ENCODE measurements around the gene MYO1D.

MYO1D gene

DNA sequence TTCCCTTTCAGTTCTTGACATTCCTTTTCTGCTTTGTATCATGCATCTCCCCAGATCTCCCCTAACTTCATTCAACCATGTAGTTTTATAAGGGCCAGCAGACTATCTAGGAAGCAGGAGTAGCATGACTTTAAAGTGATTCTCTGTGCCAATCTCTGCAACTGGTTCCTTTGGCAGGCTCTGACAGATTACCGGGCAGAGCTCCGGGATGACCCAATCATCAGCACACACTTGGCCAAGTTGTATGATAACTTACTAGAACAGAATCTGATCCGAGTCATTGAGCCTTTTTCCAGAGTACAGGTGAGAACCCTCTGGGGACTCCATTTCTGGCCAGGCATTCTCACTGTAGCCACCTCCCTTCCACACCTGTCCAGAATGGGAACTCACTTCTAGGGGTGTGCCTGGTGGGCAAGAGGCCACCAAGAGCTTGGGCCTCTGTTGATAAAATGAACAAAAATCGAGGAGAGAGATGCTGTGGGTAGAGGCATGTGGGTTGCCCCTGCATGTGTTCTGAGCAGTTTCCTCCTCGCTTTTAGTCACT, 397.8 kb downstream of the MYO1D start:
- Histone ChIP-seq H4K20me1 (ENCODE audit: insufficient read depth, low read length) (no peaks in the 10 kb centered on the region), H3K36me3 (replicated peaks; ENCODE audit: low read depth, low read length) (peaks cover 63% of the 10 kb centered on the region)
- TF ChIP-seq, protein P1, sequence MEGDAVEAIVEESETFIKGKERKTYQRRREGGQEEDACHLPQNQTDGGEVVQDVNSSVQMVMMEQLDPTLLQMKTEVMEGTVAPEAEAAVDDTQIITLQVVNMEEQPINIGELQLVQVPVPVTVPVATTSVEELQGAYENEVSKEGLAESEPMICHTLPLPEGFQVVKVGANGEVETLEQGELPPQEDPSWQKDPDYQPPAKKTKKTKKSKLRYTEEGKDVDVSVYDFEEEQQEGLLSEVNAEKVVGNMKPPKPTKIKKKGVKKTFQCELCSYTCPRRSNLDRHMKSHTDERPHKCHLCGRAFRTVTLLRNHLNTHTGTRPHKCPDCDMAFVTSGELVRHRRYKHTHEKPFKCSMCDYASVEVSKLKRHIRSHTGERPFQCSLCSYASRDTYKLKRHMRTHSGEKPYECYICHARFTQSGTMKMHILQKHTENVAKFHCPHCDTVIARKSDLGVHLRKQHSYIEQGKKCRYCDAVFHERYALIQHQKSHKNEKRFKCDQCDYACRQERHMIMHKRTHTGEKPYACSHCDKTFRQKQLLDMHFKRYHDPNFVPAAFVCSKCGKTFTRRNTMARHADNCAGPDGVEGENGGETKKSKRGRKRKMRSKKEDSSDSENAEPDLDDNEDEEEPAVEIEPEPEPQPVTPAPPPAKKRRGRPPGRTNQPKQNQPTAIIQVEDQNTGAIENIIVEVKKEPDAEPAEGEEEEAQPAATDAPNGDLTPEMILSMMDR (IDR thresholded peaks at IDR 0.05; ENCODE audit: low read depth, low read length), result no peak
- TF ChIP-seq EZH2phosphoT487 (IDR thresholded peaks at IDR 0.05; ENCODE audit: low read depth), result no peak

DNA sequence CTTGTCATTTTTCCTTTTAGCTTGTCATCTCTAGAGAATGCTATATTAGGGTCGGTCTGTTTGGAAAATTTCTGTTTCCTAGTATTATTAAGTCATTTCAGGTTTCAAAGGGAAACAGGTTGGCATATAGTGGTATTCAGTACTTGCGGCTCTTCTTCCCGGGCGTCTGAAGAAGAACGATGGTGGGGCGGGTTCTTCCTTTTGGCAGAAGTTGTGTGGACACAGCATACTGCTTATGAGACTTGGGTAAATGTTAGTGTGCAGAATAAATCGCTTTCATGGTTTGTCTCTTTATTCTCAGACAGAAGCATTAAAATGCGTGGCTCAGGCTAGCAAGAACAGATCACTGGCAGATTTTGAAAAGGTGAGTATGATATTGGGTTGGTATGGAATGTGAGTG, 399.7 kb downstream of the MYO1D start:
- Histone ChIP-seq H3K4me1 (ENCODE audit: low read length) (peaks cover 13% of the 10 kb centered on the region), H3K9me3 (ENCODE audit: insufficient read depth, low read length) (no peaks in the 10 kb centered on the region), H3K4me2 (ENCODE audit: low read length) (no peak overlapping the region), H4K20me1 (ENCODE audit: insufficient read depth, low read length) (0 out of 2 replicates have a peak, but pooled peaks cover 3% of the 10 kb centered on the region), H3K4me3 (ENCODE audit: low read length) (no peak overlapping the region), H3K27ac (ENCODE audit: low read length) (no peak overlapping the region), H2AFZ (ENCODE audit: low read depth, low read length) (no peak overlapping the region), H3K36me3 (replicated peaks; ENCODE audit: low read depth, low read length) (peaks cover 70% of the 10 kb centered on the region), H3K9ac (ENCODE audit: low read length) (no peak overlapping the region), H3K79me2 (ENCODE audit: low read length) (no peaks in the 10 kb centered on the region), H3K27me3 (ENCODE audit: low read depth, low read length) (no peaks in the 10 kb centered on the region)
- TF ChIP-seq, protein P1 (IDR thresholded peaks at IDR 0.05; ENCODE audit: low read depth, low read length), result no peak
- no peak for TF ChIP-seq EZH2phosphoT487 (IDR thresholded peaks at IDR 0.05; ENCODE audit: low read depth)

More for the DNA sequence above, 397.8 kb downstream of the MYO1D start:
- Histone ChIP-seq H3K79me2 (ENCODE audit: low read length) (no peaks in the 10 kb centered on the region), H3K9me3 (ENCODE audit: insufficient read depth, low read length) (no peaks in the 10 kb centered on the region), H2AFZ (ENCODE audit: low read depth, low read length) (no peak overlapping the region), H3K9ac (ENCODE audit: low read length) (no peak overlapping the region), H3K4me1 (ENCODE audit: low read length) (peaks cover 31% of the 10 kb centered on the region), H3K4me2 (ENCODE audit: low read length) (no peak overlapping the region), H3K4me3 (ENCODE audit: low read length) (no peak overlapping the region), H3K27me3 (ENCODE audit: low read depth, low read length) (no peaks in the 10 kb centered on the region), H3K27ac (ENCODE audit: low read length) (no peak overlapping the region)

DNA sequence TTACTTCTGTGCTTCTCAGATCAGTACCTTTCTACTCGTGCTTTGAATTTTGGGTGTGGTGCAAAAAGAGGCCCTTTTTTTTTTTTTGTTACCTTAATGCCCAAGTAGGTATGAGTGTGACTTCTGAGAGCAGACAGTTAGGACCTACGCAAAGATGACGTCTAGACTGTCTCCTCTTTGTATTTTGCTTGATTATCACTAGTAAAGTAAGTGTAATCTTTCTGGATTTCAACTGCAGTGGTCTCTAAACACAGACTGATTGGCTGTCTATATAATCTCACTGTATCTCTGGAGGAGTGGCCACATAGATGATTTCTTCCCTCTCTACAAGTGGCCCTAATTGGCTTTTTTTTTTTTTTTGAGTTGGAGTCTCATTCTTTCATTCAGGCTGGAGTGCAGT, 401.7 kb downstream of the MYO1D start:
- H3K4me3 ChIP-seq (ENCODE audit: low read length), result no peak overlapping the region
- H3K27ac ChIP-seq (ENCODE audit: low read length), result no peak overlapping the region
- no peaks in the 10 kb centered on the region; the same call in 1 of the 2 replicates for H3K79me2 ChIP-seq (ENCODE audit: low read length)
- no peaks in the 10 kb centered on the region for H3K9me3 ChIP-seq (ENCODE audit: insufficient read depth, low read length)
- no peak overlapping the region for H2AFZ ChIP-seq (ENCODE audit: low read depth, low read length)
- no peak overlapping the region for H3K9ac ChIP-seq (ENCODE audit: low read length)
- no peaks in the 10 kb centered on the region for H3K27me3 ChIP-seq (ENCODE audit: low read depth, low read length)
- TF ChIP-seq EZH2phosphoT487 (IDR thresholded peaks at IDR 0.05; ENCODE audit: low read depth), result no peak
- TF ChIP-seq, protein P1 (IDR thresholded peaks at IDR 0.05; ENCODE audit: low read depth, low read length), result no peak
- H3K4me2 ChIP-seq (ENCODE audit: low read length), result no peak overlapping the region
- H3K4me1 ChIP-seq (ENCODE audit: low read length), result no peaks in the 10 kb centered on the region
- H3K36me3 ChIP-seq (replicated peaks; ENCODE audit: low read depth, low read length), result peaks cover 76% of the 10 kb centered on the region
- H4K20me1 ChIP-seq (ENCODE audit: insufficient read depth, low read length), result 0 out of 2 replicates have a peak, but pooled peaks cover 3% of the 10 kb centered on the region

DNA sequence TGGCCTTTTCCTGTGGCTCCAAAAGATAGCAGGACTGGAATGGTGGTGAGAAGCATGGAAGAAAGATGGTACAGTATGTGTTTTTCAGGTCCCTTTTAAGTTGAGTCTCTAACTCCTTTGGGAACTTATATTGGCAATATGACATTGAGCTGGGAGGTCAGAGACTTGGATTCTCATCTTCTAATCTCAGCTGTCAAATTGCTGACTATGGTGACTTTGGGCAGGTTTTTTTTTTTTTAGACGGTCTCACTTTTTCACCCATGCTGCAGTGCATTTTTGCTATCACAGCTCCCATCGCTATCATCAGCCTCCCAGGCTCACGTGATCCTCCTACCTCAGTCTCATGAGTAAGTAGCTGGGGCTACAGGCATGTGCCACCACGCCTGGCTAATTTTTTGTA, 405.3 kb downstream of the MYO1D start:
- peaks cover 64% of the 10 kb centered on the region for H3K36me3 ChIP-seq (replicated peaks; ENCODE audit: low read depth, low read length)
- H3K9me3 ChIP-seq (ENCODE audit: insufficient read depth, low read length), result no peaks in the 10 kb centered on the region

More for the DNA sequence above, 405.3 kb downstream of the MYO1D start:
- Histone ChIP-seq H3K27ac (ENCODE audit: low read length) (no peak overlapping the region), H4K20me1 (ENCODE audit: insufficient read depth, low read length) (0 out of 2 replicates have a peak, but pooled peaks cover 3% of the 10 kb centered on the region), H3K4me3 (ENCODE audit: low read length) (no peak overlapping the region), H2AFZ (ENCODE audit: low read depth, low read length) (no peak overlapping the region), H3K4me1 (ENCODE audit: low read length) (no peaks in the 10 kb centered on the region), H3K4me2 (ENCODE audit: low read length) (no peak overlapping the region), H3K9ac (ENCODE audit: low read length) (no peak overlapping the region), H3K79me2 (ENCODE audit: low read length) (peaks cover 18% of the 10 kb centered on the region), H3K27me3 (ENCODE audit: low read depth, low read length) (no peaks in the 10 kb centered on the region)
- TF ChIP-seq, protein P1 (IDR thresholded peaks at IDR 0.05; ENCODE audit: low read depth, low read length), result no peak
- no peak for TF ChIP-seq EZH2phosphoT487 (IDR thresholded peaks at IDR 0.05; ENCODE audit: low read depth)

Data from OCI-LY3 (cell line).